SK-N-SH treated with all-trans-retinoic acid at 6 μM for 48 hours (cell line): Measurements from ENCODE around the gene REV3L.
A peak's percentile ranks its signal among the peaks of the same experiment; 100 is the strongest.
"Not testable (repeated sequence)": the region's sequence is repeated elsewhere in the genome, so short reads cannot be mapped to it uniquely, and the experiment has no call there.

Source experiments
- ATAC-seq: fragments of 200-7000 bp; cut with Tn5 transposase; 3 replicates; pipeline ENCODE4 v1.9.1; 2020; ENCODE audit warnings: mild to moderate bottlenecking, moderate library complexity
- ARNTL ChIP-seq: fragments of 450-650 bp; formaldehyde crosslinking; IDR thresholded peaks from 2 replicates; pipeline ENCODE4 v1.5.0; 2020; ENCODE audit warnings: low read depth, mild to moderate bottlenecking, moderate library complexity, borderline replicate concordance
- BACH2 ChIP-seq: fragments of 250-450 bp; sonication (Bioruptor Pico); IDR thresholded peaks from 2 replicates; pipeline ENCODE4 v1.9.0; 2021; ENCODE audit warnings: mild to moderate bottlenecking, borderline replicate concordance
- CSDC2 ChIP-seq: fragments of 250-450 bp; sonication (Bioruptor Pico); IDR thresholded peaks from 2 replicates; pipeline ENCODE4 v1.5.0; 2020; ENCODE audit warnings: mild to moderate bottlenecking, moderate library complexity
- ESRRG ChIP-seq: fragments of 250-450 bp; sonication (Bioruptor Pico); IDR thresholded peaks from 2 replicates; pipeline ENCODE4 v1.6.1; 2021; ENCODE audit warnings: mild to moderate bottlenecking
- GLIS3 ChIP-seq: fragments of 250-450 bp; sonication (Bioruptor Pico); IDR thresholded peaks from 2 replicates; pipeline ENCODE4 v1.5.0; 2020; ENCODE audit warnings: mild to moderate bottlenecking, moderate library complexity
- ISL1 ChIP-seq: fragments of 250-450 bp; sonication (Bioruptor Pico); IDR thresholded peaks from 2 replicates; pipeline ENCODE4 v2.1.2; 2022; ENCODE audit warnings: mild to moderate bottlenecking, moderate library complexity
- PPARA ChIP-seq: fragments of 250-450 bp; sonication (Bioruptor Pico); IDR thresholded peaks from 2 replicates; pipeline ENCODE4 v1.5.0; 2020; ENCODE audit warnings: mild to moderate bottlenecking, borderline replicate concordance
- SNAI2 ChIP-seq: fragments of 250-450 bp; sonication (Bioruptor Pico); IDR thresholded peaks from 2 replicates; pipeline ENCODE4 v1.5.0; 2020; ENCODE audit warnings: mild to moderate bottlenecking, moderate library complexity
- TCF4 ChIP-seq: fragments of 250-450 bp; sonication (Bioruptor Pico); IDR thresholded peaks from 2 replicates; pipeline ENCODE4 v1.8.0; 2021; ENCODE audit warnings: mild to moderate bottlenecking, moderate library complexity, borderline replicate concordance
- TOX ChIP-seq: fragments of 250-450 bp; sonication (Bioruptor Pico); IDR thresholded peaks from 2 replicates; pipeline ENCODE4 v1.8.0; 2021; ENCODE audit warnings: mild to moderate bottlenecking, moderate library complexity, borderline replicate concordance
- ZC3H10 ChIP-seq: fragments of 250-450 bp; sonication (Bioruptor Pico); IDR thresholded peaks from 2 replicates; pipeline ENCODE4 v1.5.1; 2021; ENCODE audit warnings: mild to moderate bottlenecking, moderate library complexity
- ZFP3 ChIP-seq: fragments of 250-450 bp; sonication (Bioruptor Pico); IDR thresholded peaks from 2 replicates; pipeline ENCODE4 v1.5.0; 2020; ENCODE audit warnings: mild to moderate bottlenecking, moderate library complexity
- ZFP30 ChIP-seq: fragments of 450-650 bp; formaldehyde crosslinking; IDR thresholded peaks from 2 replicates; pipeline ENCODE4 v1.5.0; 2022; ENCODE audit warnings: mild to moderate bottlenecking, moderate library complexity
- ZNF565 ChIP-seq: fragments of 450-650 bp; formaldehyde crosslinking; conservative IDR thresholded peaks from 2 replicates; pipeline ENCODE4 v1.5.0; 2020; ENCODE audit warnings: low read depth, mild to moderate bottlenecking, moderate library complexity
- ZNF70 ChIP-seq: fragments of 450-650 bp; formaldehyde crosslinking; IDR thresholded peaks from 2 replicates; pipeline ENCODE4 v1.5.0; 2020; ENCODE audit warnings: mild to moderate bottlenecking, moderate library complexity
- ZNF8 ChIP-seq: fragments of 450-650 bp; formaldehyde crosslinking; IDR thresholded peaks from 2 replicates; pipeline ENCODE4 v1.5.0; 2020; ENCODE audit warnings: mild to moderate bottlenecking, moderate library complexity
- TF ChIP-seq, protein P1 (sequence below): fragments of 250-450 bp; sonication (Bioruptor Pico); IDR thresholded peaks from 2 replicates; pipeline ENCODE4 v1.5.0; 2020; ENCODE audit warnings: mild to moderate bottlenecking, moderate library complexity
- TF ChIP-seq, protein P2 (sequence below): fragments of 250-450 bp; sonication (Bioruptor Pico); IDR thresholded peaks from 2 replicates; pipeline ENCODE4 v1.5.1; 2021; ENCODE audit warnings: mild to moderate bottlenecking, moderate library complexity
- TF ChIP-seq, protein P3 (sequence below): fragments of 250-450 bp; sonication (Bioruptor Pico); IDR thresholded peaks from 2 replicates; pipeline ENCODE4 v1.8.0; 2021; ENCODE audit warnings: low read depth, mild to moderate bottlenecking, moderate library complexity, borderline replicate concordance
- TF ChIP-seq, protein P4 (sequence below): fragments of 250-450 bp; sonication (Bioruptor Pico); IDR thresholded peaks from 2 replicates; pipeline ENCODE4 v1.5.1; 2020; ENCODE audit warnings: low read depth, mild to moderate bottlenecking, moderate library complexity
- TF ChIP-seq, protein P5 (sequence below): fragments of 250-450 bp; sonication (Bioruptor Pico); IDR thresholded peaks from 2 replicates; pipeline ENCODE4 v1.8.0; 2020; ENCODE audit warnings: mild to moderate bottlenecking, moderate library complexity, borderline replicate concordance

REV3L gene

DNA sequence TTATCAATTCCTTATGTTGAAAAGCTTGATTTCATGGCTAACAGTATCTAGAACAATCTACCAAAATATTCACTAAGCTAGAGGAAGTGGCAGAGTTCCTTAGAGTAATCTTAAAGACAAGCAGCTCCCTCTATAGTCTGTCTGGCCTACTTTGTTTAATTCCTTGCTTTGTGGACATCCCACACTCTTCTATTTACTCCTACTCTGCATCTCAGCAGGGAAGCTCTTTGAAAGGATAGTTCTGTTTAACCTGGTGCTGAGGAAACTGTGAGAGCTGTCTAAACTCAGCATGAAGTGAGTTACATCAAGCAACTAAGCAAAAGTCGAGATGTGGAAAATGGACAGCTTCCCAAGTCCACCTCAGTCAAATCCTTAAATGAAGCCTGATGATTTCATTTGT, 4.3 kb downstream of the REV3L start:
- TF ChIP-seq ZFP3 (CRISPR knock-in tag) (no peak), ZNF8 (no peak), TOX (CRISPR knock-in tag) (no peak), ESRRG (CRISPR knock-in tag) (no peak), GLIS3 (CRISPR knock-in tag) (no peak), ZC3H10 (CRISPR knock-in tag) (no peak), ZFP30 (CRISPR knock-in tag) (no peak), ZNF70 (no peak), BACH2 (CRISPR knock-in tag) (no peak), ZNF565 (no peak)
- TF ChIP-seq, protein P1, sequence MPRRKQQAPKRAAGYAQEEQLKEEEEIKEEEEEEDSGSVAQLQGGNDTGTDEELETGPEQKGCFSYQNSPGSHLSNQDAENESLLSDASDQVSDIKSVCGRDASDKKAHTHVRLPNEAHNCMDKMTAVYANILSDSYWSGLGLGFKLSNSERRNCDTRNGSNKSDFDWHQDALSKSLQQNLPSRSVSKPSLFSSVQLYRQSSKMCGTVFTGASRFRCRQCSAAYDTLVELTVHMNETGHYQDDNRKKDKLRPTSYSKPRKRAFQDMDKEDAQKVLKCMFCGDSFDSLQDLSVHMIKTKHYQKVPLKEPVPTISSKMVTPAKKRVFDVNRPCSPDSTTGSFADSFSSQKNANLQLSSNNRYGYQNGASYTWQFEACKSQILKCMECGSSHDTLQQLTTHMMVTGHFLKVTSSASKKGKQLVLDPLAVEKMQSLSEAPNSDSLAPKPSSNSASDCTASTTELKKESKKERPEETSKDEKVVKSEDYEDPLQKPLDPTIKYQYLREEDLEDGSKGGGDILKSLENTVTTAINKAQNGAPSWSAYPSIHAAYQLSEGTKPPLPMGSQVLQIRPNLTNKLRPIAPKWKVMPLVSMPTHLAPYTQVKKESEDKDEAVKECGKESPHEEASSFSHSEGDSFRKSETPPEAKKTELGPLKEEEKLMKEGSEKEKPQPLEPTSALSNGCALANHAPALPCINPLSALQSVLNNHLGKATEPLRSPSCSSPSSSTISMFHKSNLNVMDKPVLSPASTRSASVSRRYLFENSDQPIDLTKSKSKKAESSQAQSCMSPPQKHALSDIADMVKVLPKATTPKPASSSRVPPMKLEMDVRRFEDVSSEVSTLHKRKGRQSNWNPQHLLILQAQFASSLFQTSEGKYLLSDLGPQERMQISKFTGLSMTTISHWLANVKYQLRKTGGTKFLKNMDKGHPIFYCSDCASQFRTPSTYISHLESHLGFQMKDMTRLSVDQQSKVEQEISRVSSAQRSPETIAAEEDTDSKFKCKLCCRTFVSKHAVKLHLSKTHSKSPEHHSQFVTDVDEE, result no peak
- TF ChIP-seq, protein P2, sequence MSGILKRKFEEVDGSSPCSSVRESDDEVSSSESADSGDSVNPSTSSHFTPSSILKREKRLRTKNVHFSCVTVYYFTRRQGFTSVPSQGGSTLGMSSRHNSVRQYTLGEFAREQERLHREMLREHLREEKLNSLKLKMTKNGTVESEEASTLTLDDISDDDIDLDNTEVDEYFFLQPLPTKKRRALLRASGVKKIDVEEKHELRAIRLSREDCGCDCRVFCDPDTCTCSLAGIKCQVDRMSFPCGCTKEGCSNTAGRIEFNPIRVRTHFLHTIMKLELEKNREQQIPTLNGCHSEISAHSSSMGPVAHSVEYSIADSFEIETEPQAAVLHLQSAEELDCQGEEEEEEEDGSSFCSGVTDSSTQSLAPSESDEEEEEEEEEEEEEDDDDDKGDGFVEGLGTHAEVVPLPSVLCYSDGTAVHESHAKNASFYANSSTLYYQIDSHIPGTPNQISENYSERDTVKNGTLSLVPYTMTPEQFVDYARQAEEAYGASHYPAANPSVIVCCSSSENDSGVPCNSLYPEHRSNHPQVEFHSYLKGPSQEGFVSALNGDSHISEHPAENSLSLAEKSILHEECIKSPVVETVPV, result no peak
- TF ChIP-seq, protein P3, sequence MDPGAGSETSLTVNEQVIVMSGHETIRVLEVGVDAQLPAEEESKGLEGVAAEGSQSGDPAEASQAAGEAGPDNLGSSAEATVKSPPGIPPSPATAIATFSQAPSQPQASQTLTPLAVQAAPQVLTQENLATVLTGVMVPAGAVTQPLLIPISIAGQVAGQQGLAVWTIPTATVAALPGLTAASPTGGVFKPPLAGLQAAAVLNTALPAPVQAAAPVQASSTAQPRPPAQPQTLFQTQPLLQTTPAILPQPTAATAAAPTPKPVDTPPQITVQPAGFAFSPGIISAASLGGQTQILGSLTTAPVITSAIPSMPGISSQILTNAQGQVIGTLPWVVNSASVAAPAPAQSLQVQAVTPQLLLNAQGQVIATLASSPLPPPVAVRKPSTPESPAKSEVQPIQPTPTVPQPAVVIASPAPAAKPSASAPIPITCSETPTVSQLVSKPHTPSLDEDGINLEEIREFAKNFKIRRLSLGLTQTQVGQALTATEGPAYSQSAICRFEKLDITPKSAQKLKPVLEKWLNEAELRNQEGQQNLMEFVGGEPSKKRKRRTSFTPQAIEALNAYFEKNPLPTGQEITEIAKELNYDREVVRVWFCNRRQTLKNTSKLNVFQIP, result no peak
- peak; percentile 43 for ATAC-seq

DNA sequence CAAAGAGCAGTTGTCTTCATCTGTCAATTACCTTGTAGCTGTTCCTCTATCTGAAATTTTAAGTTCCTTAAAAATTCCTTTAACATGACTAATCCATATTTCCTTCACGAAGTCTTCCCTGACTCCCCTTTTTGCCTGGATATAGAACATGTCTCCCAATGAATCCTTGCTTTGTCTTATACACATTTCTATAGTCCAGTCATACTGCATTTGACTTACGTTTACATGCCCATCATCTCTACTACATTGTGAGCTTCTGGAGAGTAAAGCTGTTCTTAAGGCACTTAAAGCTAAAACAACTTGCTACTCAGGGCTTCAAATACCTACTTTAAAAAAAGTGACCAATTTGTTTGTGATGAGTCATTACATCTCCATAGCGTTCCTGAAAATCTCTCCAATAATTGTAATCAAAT, 4.9 kb downstream of the REV3L start:
- TF ChIP-seq ARNTL (no peak), ISL1 (CRISPR knock-in tag) (peak; percentile 72)
- ATAC-seq, result peak; percentile 3; the same call in 1 of the 3 replicates

DNA sequence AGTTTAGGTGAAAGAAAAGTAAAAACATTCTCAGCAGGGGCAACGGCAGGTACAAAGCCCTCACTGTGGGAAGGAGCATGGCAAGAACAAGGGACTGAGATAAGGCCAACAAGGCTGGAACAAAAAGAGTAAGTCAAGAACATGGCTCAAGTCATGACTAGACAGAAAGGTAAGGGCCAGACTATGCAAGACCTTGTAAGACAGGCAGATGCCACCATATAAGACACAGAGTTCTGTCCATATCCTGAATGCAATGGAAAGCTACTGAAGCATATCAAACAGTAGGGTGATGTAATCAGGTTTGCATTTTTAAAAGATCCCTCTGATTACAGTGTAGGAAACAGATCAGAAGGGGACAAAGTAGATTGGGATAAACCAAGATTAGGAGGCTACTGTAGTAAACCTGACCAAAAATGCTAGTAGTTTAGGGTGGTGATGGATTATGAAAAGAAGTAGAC, 5.5 kb downstream of the REV3L start:
- no peak for TF ChIP-seq ZC3H10 (CRISPR knock-in tag)
- no peak for TF ChIP-seq ZFP3 (CRISPR knock-in tag)
- TF ChIP-seq, protein P4, sequence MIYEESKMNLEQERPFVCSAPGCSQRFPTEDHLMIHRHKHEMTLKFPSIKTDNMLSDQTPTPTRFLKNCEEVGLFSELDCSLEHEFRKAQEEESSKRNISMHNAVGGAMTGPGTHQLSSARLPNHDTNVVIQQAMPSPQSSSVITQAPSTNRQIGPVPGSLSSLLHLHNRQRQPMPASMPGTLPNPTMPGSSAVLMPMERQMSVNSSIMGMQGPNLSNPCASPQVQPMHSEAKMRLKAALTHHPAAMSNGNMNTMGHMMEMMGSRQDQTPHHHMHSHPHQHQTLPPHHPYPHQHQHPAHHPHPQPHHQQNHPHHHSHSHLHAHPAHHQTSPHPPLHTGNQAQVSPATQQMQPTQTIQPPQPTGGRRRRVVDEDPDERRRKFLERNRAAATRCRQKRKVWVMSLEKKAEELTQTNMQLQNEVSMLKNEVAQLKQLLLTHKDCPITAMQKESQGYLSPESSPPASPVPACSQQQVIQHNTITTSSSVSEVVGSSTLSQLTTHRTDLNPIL (CRISPR knock-in tag), result no peak
- no peak for TF ChIP-seq BACH2 (CRISPR knock-in tag)
- TF ChIP-seq, protein P2, result no peak
- TF ChIP-seq PPARA, result no peak
- TF ChIP-seq TCF4 (CRISPR knock-in tag), result no peak
- TF ChIP-seq ARNTL, result no peak
- TF ChIP-seq, protein P5, sequence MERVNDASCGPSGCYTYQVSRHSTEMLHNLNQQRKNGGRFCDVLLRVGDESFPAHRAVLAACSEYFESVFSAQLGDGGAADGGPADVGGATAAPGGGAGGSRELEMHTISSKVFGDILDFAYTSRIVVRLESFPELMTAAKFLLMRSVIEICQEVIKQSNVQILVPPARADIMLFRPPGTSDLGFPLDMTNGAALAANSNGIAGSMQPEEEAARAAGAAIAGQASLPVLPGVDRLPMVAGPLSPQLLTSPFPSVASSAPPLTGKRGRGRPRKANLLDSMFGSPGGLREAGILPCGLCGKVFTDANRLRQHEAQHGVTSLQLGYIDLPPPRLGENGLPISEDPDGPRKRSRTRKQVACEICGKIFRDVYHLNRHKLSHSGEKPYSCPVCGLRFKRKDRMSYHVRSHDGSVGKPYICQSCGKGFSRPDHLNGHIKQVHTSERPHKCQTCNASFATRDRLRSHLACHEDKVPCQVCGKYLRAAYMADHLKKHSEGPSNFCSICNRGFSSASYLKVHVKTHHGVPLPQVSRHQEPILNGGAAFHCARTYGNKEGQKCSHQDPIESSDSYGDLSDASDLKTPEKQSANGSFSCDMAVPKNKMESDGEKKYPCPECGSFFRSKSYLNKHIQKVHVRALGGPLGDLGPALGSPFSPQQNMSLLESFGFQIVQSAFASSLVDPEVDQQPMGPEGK (CRISPR knock-in tag), result no peak
- no peak for TF ChIP-seq ZNF70
- no peak for TF ChIP-seq TOX (CRISPR knock-in tag)
- no peak for TF ChIP-seq CSDC2 (CRISPR knock-in tag)
- TF ChIP-seq ISL1 (CRISPR knock-in tag), result no peak
- TF ChIP-seq, protein P1, result no peak
- TF ChIP-seq, protein P3, result no peak
- TF ChIP-seq SNAI2 (CRISPR knock-in tag), result no peak
- no peak for TF ChIP-seq ZFP30 (CRISPR knock-in tag)
- TF ChIP-seq GLIS3 (CRISPR knock-in tag), result no peak
- TF ChIP-seq ESRRG (CRISPR knock-in tag), result no peak
- no peak for TF ChIP-seq ZNF8
- no peak for ATAC-seq

DNA sequence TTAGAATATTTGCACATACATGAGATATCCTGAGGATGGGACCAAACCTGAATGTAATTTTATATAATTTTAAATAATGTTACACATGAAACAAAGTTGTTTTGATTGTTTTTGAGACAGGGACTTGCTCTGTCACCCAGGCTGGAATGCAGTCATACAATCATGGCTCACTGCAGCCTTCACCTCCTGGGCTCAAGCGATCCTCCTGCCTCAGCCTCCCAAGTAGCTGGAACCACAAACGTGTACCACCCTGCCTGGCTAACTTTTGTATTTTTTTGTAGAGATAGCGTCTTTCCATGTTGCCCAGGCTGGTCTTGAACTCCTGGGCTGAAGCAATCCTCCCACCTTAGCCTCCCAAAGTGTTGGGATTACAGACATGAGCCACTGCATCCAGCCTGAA, 7.0 kb downstream of the REV3L start:
- not testable (repeated sequence) for ATAC-seq
